ENCODE results near the gene AMFR.

DNA sequence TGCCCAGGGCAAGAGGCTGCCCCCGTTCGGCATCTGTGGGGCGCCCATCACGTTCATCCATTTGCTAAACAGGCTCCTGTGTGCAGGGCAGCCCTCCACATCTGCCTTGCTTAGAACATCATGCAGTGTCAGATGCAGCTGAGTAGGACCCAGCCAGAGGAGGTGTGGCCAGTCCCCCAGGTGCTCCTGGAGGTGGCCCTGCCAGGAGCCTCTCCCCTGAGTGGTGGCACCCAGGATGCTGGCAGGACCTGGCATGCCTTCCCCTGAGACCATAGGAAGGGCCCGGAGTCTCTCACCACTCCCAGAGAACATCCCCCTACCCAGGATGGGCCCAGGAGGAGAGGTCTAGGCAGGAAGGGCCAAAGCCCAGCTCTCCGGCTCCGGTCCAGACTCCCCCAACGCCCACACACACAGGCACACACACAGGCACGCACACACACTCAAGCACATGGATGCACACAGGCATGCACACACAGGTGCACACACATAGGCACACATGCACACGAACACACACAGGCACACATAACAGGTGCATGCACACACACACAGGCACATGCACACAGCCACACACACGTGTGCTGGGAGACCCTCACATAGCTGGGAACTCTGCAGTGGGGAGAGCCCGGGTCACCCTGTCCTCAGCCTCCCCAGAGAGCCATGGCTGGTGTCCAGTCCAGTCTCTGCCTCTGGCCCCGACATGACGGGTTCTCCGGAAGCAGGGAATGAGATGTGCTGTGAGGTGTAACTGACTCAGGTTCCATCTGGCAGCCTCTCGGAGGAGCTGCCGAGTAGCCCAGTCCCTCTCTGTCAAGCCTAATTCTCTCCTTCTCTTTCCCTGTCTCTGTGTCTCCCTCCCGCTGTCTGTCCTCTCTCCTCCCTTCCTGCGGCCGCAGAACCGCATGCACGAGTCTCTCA is 74.6 kb downstream of the AMFR start:
- TF ChIP-seq, protein P1, sequence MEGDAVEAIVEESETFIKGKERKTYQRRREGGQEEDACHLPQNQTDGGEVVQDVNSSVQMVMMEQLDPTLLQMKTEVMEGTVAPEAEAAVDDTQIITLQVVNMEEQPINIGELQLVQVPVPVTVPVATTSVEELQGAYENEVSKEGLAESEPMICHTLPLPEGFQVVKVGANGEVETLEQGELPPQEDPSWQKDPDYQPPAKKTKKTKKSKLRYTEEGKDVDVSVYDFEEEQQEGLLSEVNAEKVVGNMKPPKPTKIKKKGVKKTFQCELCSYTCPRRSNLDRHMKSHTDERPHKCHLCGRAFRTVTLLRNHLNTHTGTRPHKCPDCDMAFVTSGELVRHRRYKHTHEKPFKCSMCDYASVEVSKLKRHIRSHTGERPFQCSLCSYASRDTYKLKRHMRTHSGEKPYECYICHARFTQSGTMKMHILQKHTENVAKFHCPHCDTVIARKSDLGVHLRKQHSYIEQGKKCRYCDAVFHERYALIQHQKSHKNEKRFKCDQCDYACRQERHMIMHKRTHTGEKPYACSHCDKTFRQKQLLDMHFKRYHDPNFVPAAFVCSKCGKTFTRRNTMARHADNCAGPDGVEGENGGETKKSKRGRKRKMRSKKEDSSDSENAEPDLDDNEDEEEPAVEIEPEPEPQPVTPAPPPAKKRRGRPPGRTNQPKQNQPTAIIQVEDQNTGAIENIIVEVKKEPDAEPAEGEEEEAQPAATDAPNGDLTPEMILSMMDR (IDR thresholded peaks at IDR 0.05): no peak
- no peak for TF ChIP-seq RELA (CRISPR knock-in tag; IDR thresholded peaks at IDR 0.05; ENCODE audit: borderline replicate concordance)

Data from WTC11 (cell line).